SK-N-SH (cell line): ENCODE results near the gene FGD3. TPM values are rescaled to one million over a fixed set of nuclear protein-coding genes. Genes with fewer than 3 reads are reported as not detected.

Experiments used
- CTCF ChIA-PET: fragments of 300-600, 350-600 bp; formaldehyde crosslinking; extraction: SDS; loops from one replicate; lab custom pipeline; 2021; lab: Yijun Ruan, JAX
- POLR2A ChIA-PET: fragments of 350-600 bp; sonication (Branson Sonifier 250); formaldehyde crosslinking; extraction: SDS; loops from one replicate; lab custom pipeline; 2020; ENCODE audit warnings: antibody characterized with exemption, inconsistent platforms; lab: Yijun Ruan, JAX
- DNase-seq: peaks from one replicate; pipeline ENCODE4 v3.0.0; 2012
- H2AFZ ChIP-seq: fragments of 200-600 bp; sonication (generic); 2 replicates; pipeline ENCODE4 v1.8.1; 2016; ENCODE audit warnings: antibody characterized with exemption, mild to moderate bottlenecking, low read depth
- H3F3A ChIP-seq: fragments of 200-600 bp; sonication (generic); replicated peaks from 2 replicates; pipeline ENCODE3; 2016; ENCODE audit warnings: antibody characterized with exemption, mild to moderate bottlenecking; ENCODE audit not compliant: insufficient read depth
- H3K27ac ChIP-seq, 2 experiments: fragments of 200-500 bp in 1 of 2; fragments of 200-600 bp in 1 of 2; sonication (Bioruptor generic) in 1 of 2; sonication (generic), shearing (Covaris generic) in 1 of 2; 2 replicates each; pipeline versions ENCODE4 v1.5.1 to v1.6.1; 2014 to 2016; ENCODE audit warnings: low read depth in 2 of 2, inconsistent platforms in 1 of 2, low read length in 1 of 2, mild to moderate bottlenecking in 1 of 2, mixed read lengths in 1 of 2
- H3K27me3 ChIP-seq: fragments of 200-600 bp; sonication (generic), shearing (Covaris generic); 2 replicates; pipeline ENCODE4 v1.6.1; 2016; ENCODE audit warnings: mixed run types; ENCODE audit not compliant: insufficient read depth
- H3K36me3 ChIP-seq, 2 experiments: fragments of 200-500 bp in 1 of 2; fragments of 200-600 bp in 1 of 2; sonication (Bioruptor generic) in 1 of 2; sonication (generic) in 1 of 2; replicated peaks in 1 of 2; 2 replicates each; pipeline versions ENCODE3 to v1.5.1; 2014 to 2016; ENCODE audit warnings: low read length in 1 of 2, mild to moderate bottlenecking in 1 of 2; ENCODE audit not compliant: insufficient read depth in 2 of 2, control insufficient read depth in 1 of 2
- H3K4me1 ChIP-seq, 2 experiments: fragments of 200-500 bp in 1 of 2; fragments of 200-600 bp in 1 of 2; sonication (Bioruptor generic) in 1 of 2; sonication (generic), shearing (Covaris generic) in 1 of 2; 2 replicates each; pipeline versions ENCODE4 v1.5.1 to v1.6.1; 2014 to 2016; ENCODE audit warnings: low read depth in 1 of 2, low read length in 1 of 2, mixed run types in 1 of 2; ENCODE audit not compliant: insufficient read depth in 2 of 2, control insufficient read depth in 1 of 2
- H3K4me2 ChIP-seq: fragments of 200-600 bp; sonication (generic), shearing (Covaris generic); 2 replicates; pipeline ENCODE4 v1.6.1; 2017; ENCODE audit warnings: mixed run types
- H3K4me3 ChIP-seq, 2 experiments: fragments of 200-500 bp in 1 of 2; fragments of 200-600 bp in 1 of 2; sonication (Bioruptor generic) in 1 of 2; sonication (generic), shearing (Covaris generic) in 1 of 2; 2 replicates each; pipeline versions ENCODE4 v1.5.1 to v1.8.1; 2014 to 2016; ENCODE audit warnings: low read depth in 2 of 2, inconsistent platforms in 1 of 2, low read length in 1 of 2, mild to moderate bottlenecking in 1 of 2, mixed read lengths in 1 of 2, moderate library complexity in 1 of 2
- H3K79me2 ChIP-seq: fragments of 200-600 bp; sonication (generic); 2 replicates; pipeline ENCODE4 v1.8.1; 2017; ENCODE audit warnings: mild to moderate bottlenecking; ENCODE audit not compliant: insufficient read depth
- H3K9ac ChIP-seq: fragments of 200-600 bp; sonication (generic); 2 replicates; pipeline ENCODE4 v1.6.1; 2017; ENCODE audit warnings: mixed run types
- H3K9me2 ChIP-seq: fragments of 200-600 bp; sonication (generic); 2 replicates; pipeline ENCODE4 v1.6.1; 2017; ENCODE audit warnings: mixed run types
- H3K9me3 ChIP-seq: fragments of 200-600 bp; sonication (generic); 2 replicates; pipeline ENCODE4 v1.6.1; 2017; ENCODE audit warnings: mixed run types, mild to moderate bottlenecking, moderate library complexity
- H4K20me1 ChIP-seq: fragments of 200-600 bp; sonication (generic); 2 replicates; pipeline ENCODE4 v1.6.1; 2017; ENCODE audit warnings: mild to moderate bottlenecking, mixed run types; ENCODE audit not compliant: insufficient read depth
- EZH2phosphoT487 ChIP-seq: fragments of 200-600 bp; sonication (generic); IDR thresholded peaks from 2 replicates; pipeline ENCODE4 v1.6.1; 2017; ENCODE audit warnings: low read depth, mixed run types, mild to moderate bottlenecking, antibody characterized with exemption, moderate library complexity, borderline replicate concordance
- FOSL2 ChIP-seq: IDR thresholded peaks from 2 replicates; pipeline ENCODE4 v1.4.0; 2012; ENCODE audit warnings: low read depth, mild to moderate bottlenecking, moderate library complexity, borderline replicate concordance
- FOXJ3 ChIP-seq: sonication (generic); formaldehyde crosslinking; IDR thresholded peaks from 2 replicates; pipeline ENCODE4 v1.5.1; 2020; ENCODE audit warnings: mild to moderate bottlenecking, missing genetic modification reagents
- GABPA ChIP-seq: IDR thresholded peaks from 2 replicates; pipeline ENCODE4 v1.4.0; 2012; ENCODE audit warnings: low read depth, mild to moderate bottlenecking
- GATA2 ChIP-seq: sonication (generic); formaldehyde crosslinking; IDR thresholded peaks from 2 replicates; pipeline ENCODE4 v1.5.0; 2020; ENCODE audit warnings: mild to moderate bottlenecking, missing genetic modification reagents
- IRF3 ChIP-seq: fragments of 150-350 bp; IDR thresholded peaks from 2 replicates; pipeline ENCODE4 v1.6.1; 2016; ENCODE audit warnings: mild to moderate bottlenecking, low read depth, low read length
- MEF2A ChIP-seq: IDR thresholded peaks from 2 replicates; pipeline ENCODE4 v1.4.0; 2012; ENCODE audit warnings: low read depth, borderline replicate concordance
- MXI1 ChIP-seq: IDR thresholded peaks from 2 replicates; pipeline ENCODE4 v1.6.1; 2012; ENCODE audit warnings: mild to moderate bottlenecking, low read depth, low read length, improper control_type of control experiment
- NRF1 ChIP-seq: IDR thresholded peaks from 2 replicates; pipeline ENCODE4 v1.6.1; 2012; ENCODE audit warnings: low read depth, mild to moderate bottlenecking, low read length
- POLR2AphosphoS5 ChIP-seq: IDR thresholded peaks from 2 replicates; pipeline ENCODE4 v1.6.1; 2012; ENCODE audit warnings: low read depth, low read length
- RAD21 ChIP-seq: IDR thresholded peaks from 2 replicates; pipeline ENCODE4 v1.6.1; 2012; ENCODE audit warnings: mild to moderate bottlenecking, low read length
- RFX5 ChIP-seq: IDR thresholded peaks from 2 replicates; pipeline ENCODE4 v1.6.1; 2012; ENCODE audit warnings: mild to moderate bottlenecking, improper control_type of control experiment, low read length
- RXRA ChIP-seq: IDR thresholded peaks from 2 replicates; pipeline ENCODE4 v1.4.0; 2012; ENCODE audit warnings: low read depth, mild to moderate bottlenecking, borderline replicate concordance
- SIN3A ChIP-seq: IDR thresholded peaks from 2 replicates; pipeline ENCODE4 v1.6.1; 2012; ENCODE audit warnings: low read depth, mild to moderate bottlenecking, low read length, moderate library complexity, borderline replicate concordance
- SMC3 ChIP-seq: IDR thresholded peaks from 2 replicates; pipeline ENCODE4 v1.6.1; 2012; ENCODE audit warnings: low read depth, low read length, improper control_type of control experiment
- TAF1 ChIP-seq: IDR thresholded peaks from 2 replicates; pipeline ENCODE4 v1.6.1; 2012; ENCODE audit warnings: low read depth, mild to moderate bottlenecking, low read length, moderate library complexity, borderline replicate concordance
- TCF12 ChIP-seq: IDR thresholded peaks from 2 replicates; pipeline ENCODE4 v1.4.0; 2012
- USF2 ChIP-seq: fragments of 150-350 bp; IDR thresholded peaks from 2 replicates; pipeline ENCODE4 v1.6.1; 2017; ENCODE audit warnings: antibody characterized with exemption, low read length, low read depth, borderline replicate concordance
- YY1 ChIP-seq: IDR thresholded peaks from 2 replicates; pipeline ENCODE4 v1.4.0; 2012; ENCODE audit warnings: low read depth, mild to moderate bottlenecking
- WGBS: methylation state at CpG from one replicate; pipeline ENCODE4 v1.1.6; 2017; ENCODE audit warnings: low lambda C conversion rate; 5-methylcytosine and 5-hydroxymethylcytosine counted together
- polyA plus RNA-seq, 3 experiments: library from polyadenylated mRNA; depleted of rRNA; stranded (reverse); fragments of >200 nt; gene quantifications; 2 replicates each; pipeline ENCODE4 v1.2.3, GENCODE V29; 2012
- TF ChIP-seq, protein P1 (sequence below): IDR thresholded peaks from 2 replicates; pipeline ENCODE4; 2012

FGD3 gene
- polyA plus RNA-seq, 1 of the 3 experiments (the other 2 are of a cell fraction) = not detected

DNA sequence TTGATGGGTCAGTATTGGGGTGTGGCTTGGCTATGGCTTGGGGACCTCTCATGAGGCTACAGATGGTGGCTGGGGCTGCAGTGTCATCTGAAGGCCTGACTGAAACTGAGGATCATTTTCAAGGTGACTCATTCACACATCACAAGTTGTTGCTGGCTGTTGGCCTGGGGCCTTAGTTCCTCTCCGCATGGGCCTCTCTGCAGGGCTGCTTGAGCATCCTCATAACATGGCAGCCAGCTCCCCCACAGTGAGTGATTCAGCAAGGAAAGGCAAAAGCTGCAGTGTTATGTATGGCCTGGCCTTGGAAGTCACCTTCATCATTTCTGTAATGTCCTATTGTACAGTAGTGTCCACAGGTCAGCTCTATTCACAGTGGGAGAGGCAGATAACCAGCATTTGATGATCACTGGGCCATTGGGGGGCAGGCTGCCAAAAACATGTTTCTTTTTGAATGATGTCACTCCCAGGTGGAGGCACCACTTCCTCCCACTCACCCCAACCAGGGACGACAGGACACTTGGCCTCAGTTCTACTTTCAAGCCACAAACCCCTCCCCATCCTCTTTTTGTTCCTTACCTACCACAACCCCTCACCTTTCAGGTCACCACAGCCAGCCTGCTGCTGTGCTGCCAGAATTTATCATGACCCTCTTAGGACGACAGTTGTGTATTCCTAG is 14.4 kb downstream of the FGD3 start:
- Histone ChIP-seq H4K20me1 (no peaks in the 10 kb centered on the region), H3K4me2 (no peak overlapping the region), H3F3A (no peaks in the 10 kb centered on the region), H3K36me3 (no peaks in the 10 kb centered on the region)
- CTCF ChIA-PET = no interaction called here
- no peak for TF ChIP-seq RAD21
- TF ChIP-seq USF2 = no peak
- no peak for TF ChIP-seq FOXJ3
- TF ChIP-seq, all 33 proteins: peak for 0
- Histone ChIP-seq H3K27me3 (no peaks in the 10 kb centered on the region), H3K9ac (no peak overlapping the region), H3K4me3 (no peak overlapping the region), H3K9me2 (no peaks in the 10 kb centered on the region), H3K79me2 (no peaks in the 10 kb centered on the region; the same call in 1 of the 2 replicates), H2AFZ (no peak overlapping the region), H3K4me1 (no peaks in the 10 kb centered on the region), H3K27ac (no peak overlapping the region), H3K9me3 (no peaks in the 10 kb centered on the region)
- 27% methylated on average over 2 of the region's 3 CpGs for WGBS
- no peak for DNase-seq
- POLR2A ChIA-PET = no interaction called here

DNA sequence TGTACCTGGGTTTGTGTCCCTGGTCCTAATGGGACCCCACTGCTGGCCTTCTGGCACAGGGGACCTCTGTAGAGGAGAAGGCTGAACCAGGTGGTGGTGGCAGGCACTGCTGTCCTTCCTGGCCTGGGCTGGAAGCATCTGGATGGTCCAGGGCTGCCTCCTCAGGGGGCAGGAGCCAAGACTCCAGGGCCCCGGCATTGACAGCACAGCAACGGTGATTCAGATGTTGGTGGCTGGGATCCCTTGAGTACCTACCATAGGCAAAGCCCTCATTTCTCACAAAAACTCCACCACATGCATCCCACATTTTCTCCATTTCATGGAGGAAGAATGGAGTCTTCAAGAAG is 15.0 kb downstream of the FGD3 start:
- ChIA-PET CTCF (no interaction called here), POLR2A (no interaction called here)
- TF ChIP-seq GABPA (no peak), YY1 (no peak), RFX5 (no peak), SMC3 (no peak), POLR2AphosphoS5 (no peak), GATA2 (no peak), EZH2phosphoT487 (no peak), MEF2A (no peak), TCF12 (no peak), SIN3A (no peak), RAD21 (no peak), FOXJ3 (no peak), NRF1 (no peak), MXI1 (no peak), TAF1 (no peak), IRF3 (no peak), FOSL2 (no peak), RXRA (no peak)
- TF ChIP-seq, protein P1, sequence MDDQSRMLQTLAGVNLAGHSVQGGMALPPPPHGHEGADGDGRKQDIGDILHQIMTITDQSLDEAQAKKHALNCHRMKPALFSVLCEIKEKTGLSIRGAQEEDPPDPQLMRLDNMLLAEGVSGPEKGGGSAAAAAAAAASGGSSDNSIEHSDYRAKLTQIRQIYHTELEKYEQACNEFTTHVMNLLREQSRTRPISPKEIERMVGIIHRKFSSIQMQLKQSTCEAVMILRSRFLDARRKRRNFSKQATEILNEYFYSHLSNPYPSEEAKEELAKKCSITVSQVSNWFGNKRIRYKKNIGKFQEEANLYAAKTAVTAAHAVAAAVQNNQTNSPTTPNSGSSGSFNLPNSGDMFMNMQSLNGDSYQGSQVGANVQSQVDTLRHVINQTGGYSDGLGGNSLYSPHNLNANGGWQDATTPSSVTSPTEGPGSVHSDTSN = no peak
- Histone ChIP-seq H3K27me3 (no peaks in the 10 kb centered on the region), H3K9me3 (no peaks in the 10 kb centered on the region), H3F3A (no peaks in the 10 kb centered on the region), H3K79me2 (no peaks in the 10 kb centered on the region; the same call in 1 of the 2 replicates), H3K9me2 (no peaks in the 10 kb centered on the region), H3K4me3 (no peak overlapping the region), H3K9ac (no peak overlapping the region), H3K27ac (no peak overlapping the region), H3K4me1 (no peaks in the 10 kb centered on the region), H3K36me3 (no peaks in the 10 kb centered on the region), H3K4me2 (no peak overlapping the region), H2AFZ (no peak overlapping the region), H4K20me1 (no peaks in the 10 kb centered on the region)
- WGBS = 93% methylated on average over 2 of the region's 2 CpGs
- no peak for DNase-seq
